Measurements from ENCODE around the gene FOXJ1.

FOXJ1 gene

DNA sequence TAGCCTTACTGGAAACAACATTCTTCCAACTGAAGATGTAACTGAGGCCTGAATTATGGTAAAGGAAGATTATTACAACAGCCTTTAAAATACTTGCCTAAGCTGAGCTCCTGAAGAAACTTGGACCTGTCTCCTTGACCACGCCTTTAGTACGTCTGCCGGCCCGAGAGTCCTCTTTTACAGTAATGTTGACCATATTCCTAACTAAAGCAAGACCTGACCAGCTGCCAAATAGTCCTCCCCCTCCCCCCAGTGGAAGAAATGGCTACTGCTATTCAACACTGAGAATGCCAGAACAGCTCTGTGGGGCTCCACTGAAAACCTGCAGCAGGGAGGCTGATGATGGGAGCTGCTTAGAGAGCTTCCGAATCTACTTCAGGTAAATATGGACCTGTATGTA, 12.6 kb upstream of the FOXJ1 start:
- TF ChIP-seq POLR2A (IDR thresholded peaks at IDR 0.05; ENCODE audit: low read length): no peak
- TF ChIP-seq GATA1 (IDR thresholded peaks at IDR 0.05; ENCODE audit: low read depth, low read length): no peak
- no peak for DNase-seq

DNA sequence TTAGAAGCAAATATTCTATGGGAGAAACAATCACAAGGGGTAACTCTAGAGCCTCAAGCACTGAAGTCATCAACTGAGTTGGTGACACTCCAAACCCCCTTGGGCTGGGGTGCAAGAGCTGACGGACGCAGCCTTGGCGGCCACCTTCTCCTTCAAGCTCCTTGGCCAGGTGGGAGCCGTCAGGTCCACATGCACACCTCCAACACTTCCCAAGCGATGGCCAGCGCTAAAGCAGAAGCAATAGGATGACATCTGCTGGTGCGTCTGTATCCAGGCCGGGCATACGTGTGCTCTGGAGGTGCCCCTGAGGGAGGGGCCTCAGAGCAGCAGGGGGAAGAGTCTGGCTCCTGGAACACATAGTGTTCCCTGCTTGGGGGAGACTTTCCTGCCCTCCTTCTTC, 12.2 kb upstream of the FOXJ1 start:
- DNase-seq: no peak
- TF ChIP-seq GATA1 (IDR thresholded peaks at IDR 0.05; ENCODE audit: low read depth, low read length): no peak
- TF ChIP-seq POLR2A (IDR thresholded peaks at IDR 0.05; ENCODE audit: low read length): no peak

DNA sequence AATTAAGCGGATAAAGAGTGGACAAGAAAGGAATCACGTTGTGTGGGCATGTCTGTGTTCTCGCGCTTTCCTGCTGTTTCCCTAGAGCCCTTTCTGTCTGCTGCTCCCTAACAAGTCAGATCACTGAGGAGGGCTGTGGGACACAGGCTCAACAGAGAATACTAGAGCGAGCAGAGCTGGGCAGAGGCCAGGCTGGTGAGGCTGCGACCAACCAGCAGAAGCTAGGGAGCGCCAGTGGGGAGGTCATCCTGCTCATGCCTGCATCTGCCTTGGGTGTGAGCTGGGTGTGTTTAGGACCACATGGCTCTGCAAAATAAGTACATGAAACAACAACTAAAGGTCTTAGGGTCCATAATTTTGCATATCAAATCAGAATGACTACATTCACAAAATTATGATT, 11.5 kb upstream of the FOXJ1 start:
- TF ChIP-seq GATA1 (IDR thresholded peaks at IDR 0.05; ENCODE audit: low read depth, low read length) (no peak), POLR2A (IDR thresholded peaks at IDR 0.05; ENCODE audit: low read length) (no peak)
- DNase-seq: no peak

DNA sequence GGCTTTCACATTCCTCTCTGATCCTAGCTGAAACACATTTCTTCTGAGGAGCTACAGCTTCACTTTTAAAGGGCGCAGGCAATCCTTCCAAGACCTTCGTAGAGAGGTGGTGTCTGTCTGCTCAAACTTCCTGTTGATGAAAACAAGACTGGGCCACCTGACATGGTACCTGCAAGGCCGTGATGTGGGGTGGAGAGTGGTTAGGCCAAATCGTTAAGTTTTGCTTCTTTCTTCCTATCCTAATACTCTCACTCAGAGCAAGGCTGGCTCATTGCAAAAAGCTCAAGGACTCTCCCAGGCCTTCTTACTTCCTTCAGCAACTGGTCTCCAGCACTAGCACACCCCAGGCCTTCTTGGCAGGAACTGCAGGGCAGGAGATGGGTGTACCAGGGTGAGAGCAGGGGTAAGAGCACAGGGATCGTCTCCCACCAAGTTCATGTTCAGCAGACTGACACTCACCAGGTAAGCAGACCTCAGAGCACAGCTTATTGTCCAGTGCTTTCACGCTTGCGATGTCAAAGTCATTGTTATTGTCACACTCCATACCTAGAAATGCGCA, 10.9 kb upstream of the FOXJ1 start:
- TF ChIP-seq POLR2A (IDR thresholded peaks at IDR 0.05; ENCODE audit: low read length): no peak
- no peak for TF ChIP-seq GATA1 (IDR thresholded peaks at IDR 0.05; ENCODE audit: low read depth, low read length)
- no peak for DNase-seq

DNA sequence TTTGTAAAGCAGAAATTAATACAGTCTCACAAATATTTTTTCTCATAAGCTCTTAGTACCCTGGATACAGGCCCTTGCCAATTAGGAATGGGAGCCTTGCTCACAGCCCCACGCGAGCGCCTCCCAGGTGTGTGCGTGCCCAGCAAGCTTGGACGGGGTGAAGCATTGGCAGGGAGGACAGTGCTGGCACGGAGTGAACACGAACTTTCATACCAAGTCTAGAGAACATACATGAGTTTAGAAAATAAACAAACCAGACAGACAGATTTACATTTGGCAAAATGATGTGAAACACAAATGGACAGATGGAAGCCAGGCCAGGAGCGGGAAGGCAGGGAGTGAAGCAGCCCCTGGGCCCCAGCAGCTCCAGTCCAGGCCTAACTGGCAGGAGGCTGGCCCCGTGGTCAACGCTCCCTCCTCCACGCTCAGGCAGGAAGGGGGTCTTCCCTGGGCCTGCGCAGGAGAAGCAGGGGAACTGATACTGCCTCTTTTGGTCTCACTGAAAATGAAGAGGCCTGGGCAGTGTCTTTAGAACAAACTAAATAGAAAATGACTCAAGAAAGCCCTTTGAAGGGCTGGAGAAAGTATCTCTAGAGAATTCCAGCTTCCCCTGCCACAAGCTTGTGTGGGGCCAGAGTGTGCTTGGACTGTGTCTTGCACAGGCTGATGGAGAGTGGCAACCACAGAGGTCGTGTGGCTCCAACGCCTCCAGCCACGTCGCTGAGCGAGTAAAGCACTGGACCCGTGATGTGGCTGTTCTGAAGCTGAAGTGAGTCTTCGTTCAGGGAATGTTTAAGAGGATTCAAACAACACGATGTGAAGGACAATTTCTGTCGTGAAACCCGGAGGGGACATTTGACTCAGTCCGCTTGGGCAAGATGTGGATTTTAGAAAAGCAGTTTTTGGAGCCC, 9.9 kb upstream of the FOXJ1 start:
- TF ChIP-seq GATA1 (IDR thresholded peaks at IDR 0.05; ENCODE audit: low read depth, low read length): no peak
- no peak for TF ChIP-seq POLR2A (IDR thresholded peaks at IDR 0.05; ENCODE audit: low read length)
- no peak for DNase-seq

DNA sequence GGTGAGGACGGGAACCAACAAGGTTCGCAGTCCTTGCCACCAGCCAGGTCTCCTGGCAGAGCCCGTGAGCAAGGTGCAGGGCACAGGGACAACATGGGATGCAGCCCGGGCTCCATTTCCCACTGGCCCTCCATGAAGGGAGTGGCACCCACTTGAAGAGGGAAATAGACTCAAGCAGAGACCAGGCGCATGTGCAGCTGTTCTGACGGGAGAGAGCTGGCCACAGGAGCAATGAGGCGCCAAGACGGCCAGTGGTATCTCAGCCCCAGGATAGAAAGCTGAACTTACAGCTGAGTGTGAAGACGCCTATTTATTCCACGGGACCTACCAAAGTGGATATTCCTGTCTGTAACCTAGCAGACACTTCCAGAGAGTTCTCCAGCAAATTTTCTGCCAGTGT, 8.2 kb upstream of the FOXJ1 start:
- DNase-seq: no peak
- TF ChIP-seq GATA1 (IDR thresholded peaks at IDR 0.05; ENCODE audit: low read depth, low read length) (no peak), POLR2A (IDR thresholded peaks at IDR 0.05; ENCODE audit: low read length) (no peak)

DNA sequence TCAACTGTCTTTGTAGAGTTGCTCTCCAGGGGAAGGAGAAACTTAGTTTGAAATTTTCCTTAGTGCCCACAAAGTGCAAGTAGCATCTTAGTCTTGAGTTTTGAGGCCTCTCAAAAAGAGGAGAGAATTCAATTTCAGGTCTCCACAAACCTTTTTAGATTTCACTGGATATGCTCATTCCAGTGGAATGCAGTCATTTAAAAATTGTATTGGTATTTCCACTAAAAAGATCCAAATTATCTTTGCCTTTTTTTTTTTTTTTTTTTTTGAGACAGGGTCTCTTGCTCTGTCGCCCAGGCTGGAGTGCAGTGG, 6.9 kb upstream of the FOXJ1 start:
- DNase-seq: no peak
- TF ChIP-seq POLR2A (IDR thresholded peaks at IDR 0.05; ENCODE audit: low read length) (no peak), GATA1 (IDR thresholded peaks at IDR 0.05; ENCODE audit: low read depth, low read length) (no peak)

DNA sequence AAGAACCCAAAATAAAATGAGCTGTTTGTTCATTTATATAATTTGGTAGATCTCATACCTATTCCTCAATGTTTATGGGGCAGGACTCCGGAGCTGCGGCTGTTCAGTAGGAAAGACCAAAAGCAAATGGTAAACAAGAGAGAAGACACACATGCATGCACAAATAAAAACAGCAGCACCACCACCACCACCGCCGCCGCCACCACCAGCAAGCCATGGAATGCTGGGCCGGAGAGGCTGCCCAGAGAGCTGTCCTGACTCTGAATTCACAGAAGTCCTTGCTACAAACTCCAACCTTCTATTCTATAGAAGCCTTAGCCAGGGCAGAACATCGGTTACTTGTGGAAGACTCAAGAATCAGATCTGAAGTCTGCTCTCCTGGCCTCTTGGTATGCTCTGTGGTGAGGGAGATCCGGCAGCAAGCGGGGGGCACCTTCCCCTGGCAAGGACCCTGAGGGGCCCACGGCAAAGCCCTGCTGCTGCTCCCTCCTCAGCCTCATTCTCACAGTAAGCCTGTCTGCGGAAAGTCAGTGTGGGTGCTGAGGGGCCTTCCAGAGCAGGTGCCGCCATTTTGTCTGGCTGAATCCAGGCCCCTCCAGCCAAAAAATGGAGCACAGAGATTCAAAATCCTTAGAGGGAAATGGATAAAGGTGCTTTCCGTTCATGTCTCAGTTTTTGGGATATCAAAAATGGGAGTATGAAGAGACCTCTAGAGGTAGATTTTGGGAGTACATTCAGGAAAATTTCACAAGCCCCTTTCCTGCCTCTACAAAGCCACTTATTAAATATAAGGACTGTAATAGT, 6.4 kb upstream of the FOXJ1 start:
- no peak for TF ChIP-seq GATA1 (IDR thresholded peaks at IDR 0.05; ENCODE audit: low read depth, low read length)
- no peak for TF ChIP-seq POLR2A (IDR thresholded peaks at IDR 0.05; ENCODE audit: low read length)
- no peak for DNase-seq

DNA sequence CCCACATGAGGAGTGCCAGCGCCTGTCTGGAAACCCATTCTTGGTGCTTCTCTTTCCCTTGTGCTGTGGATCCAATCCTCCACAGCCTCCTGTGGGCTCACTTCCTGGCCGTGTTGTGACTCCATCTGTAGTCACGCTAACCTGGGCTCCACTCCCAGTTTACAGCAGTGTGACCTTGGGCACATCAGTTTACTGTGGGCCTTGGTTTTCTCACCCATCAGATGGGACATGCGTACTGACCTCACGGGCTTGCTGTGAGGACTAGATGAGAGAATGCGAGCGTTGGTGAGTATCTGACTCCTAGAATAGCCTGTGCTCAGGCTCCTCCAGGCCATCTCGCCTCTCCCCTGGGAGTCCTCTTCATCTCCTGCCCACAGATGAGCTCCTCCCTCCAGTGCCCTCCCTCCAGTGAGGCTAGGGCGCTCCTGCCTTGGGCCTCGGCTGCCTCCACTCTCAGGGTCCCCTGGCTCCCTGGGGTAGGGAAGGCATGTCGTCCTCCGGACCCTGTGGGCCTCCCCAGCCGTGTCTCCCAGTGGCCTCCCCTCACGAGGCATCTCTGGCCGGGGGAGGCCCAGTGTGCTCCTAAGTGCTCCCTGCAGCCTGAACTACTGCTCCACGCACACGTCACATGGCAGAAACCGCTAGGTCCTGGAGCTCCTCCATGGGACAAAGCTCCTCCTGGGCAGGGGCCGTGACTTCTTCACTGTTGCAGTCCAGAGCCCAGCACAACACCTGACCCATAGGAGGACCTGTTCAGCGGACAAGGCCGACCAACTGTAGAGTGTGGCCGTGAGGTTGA, 5.2 kb upstream of the FOXJ1 start:
- TF ChIP-seq POLR2A (IDR thresholded peaks at IDR 0.05; ENCODE audit: low read length) (no peak), GATA1 (IDR thresholded peaks at IDR 0.05; ENCODE audit: low read depth, low read length) (no peak)
- DNase-seq: no peak

DNA sequence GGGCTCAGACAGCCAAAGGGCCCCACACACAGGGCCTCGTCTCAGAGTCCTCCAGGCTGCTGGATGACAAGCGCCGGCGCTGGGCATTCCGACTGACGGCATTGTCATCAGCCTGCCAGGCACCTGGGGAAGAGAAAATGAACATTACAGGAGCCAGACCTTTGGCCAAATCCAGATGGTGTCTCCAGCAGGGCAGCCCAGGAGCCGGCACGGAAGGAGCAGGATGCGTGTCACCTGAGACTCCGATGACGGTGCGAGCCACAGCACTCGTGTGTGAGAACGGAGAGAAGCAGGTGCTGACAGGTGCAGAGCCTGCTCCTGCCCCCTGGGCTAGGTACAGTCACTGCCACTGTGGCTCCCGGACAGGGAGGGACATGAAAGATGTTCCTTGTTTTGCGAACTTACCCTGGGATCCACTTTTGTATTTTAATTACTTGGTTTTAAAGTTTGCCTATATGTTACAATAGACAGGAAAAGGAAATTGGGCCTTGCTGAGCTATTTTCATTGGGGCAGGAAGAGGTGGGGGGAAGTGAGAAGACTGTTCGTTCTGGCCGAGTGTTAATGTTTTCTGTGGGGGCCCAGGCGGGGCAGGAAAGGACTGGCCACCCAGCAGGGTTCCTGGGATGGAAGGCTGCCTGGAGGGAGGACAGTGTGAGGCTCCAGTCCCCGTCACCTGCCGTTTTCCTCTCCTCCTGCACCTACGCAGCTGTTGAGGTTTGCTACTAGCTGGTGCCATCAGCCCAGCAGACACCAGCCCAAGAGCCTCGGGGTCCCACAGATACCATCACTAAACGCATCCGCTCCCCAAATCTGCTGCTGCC, 4.4 kb upstream of the FOXJ1 start:
- no peak for DNase-seq
- TF ChIP-seq POLR2A (IDR thresholded peaks at IDR 0.05; ENCODE audit: low read length) (no peak), GATA1 (IDR thresholded peaks at IDR 0.05; ENCODE audit: low read depth, low read length) (no peak)

DNA sequence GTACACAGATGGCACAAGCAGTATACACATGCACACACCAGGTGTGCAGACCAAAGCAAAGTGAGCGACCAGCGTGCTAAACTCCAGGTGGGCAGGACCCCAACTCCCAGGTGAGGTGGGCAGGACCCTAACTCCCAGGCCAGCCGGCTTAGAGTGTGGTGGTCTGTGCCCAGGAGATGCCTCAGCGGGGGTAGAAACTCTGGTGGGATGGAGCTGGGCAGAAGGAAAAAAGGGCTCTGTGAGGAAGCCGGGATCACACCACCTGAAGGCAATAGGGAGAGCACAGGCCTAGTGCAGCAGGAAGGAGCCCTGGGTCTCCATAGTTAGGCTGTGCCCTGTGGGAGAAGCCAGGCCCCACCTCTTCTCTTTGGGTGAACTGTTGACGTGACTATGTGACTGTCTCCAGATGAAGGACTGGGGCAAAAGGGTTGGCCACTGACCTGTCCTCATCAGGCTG, 1.6 kb upstream of the FOXJ1 start:
- no peak for DNase-seq
- TF ChIP-seq POLR2A (IDR thresholded peaks at IDR 0.05; ENCODE audit: low read length): no peak
- TF ChIP-seq GATA1 (IDR thresholded peaks at IDR 0.05; ENCODE audit: low read depth, low read length): no peak

DNA sequence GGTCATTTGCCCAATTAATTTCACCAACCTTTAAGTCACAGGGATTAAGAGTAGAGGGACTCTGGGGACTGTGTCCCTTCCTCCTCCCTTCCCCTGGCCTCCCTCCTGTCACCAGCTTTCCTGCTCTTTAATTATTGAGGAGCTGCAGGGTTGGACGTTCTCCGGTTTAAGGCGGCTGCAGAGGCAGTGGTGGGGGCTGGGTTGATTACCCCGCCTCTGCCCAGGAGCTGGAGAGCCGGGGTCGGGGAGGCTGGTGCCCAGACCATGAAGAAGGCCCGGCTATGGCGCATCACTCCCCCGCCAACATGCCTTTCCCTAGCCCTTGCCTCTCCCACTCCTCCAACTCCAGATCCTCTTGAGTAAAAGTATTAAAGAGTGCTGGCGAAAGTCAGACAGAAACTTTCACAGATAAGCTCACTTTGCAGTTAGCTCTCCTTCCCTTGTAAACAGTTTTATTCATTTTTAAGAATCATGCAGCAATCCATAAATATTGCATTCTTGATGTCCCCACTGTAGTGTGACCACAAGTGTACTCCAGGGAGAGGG, 1.1 kb upstream of the FOXJ1 start:
- TF ChIP-seq GATA1 (IDR thresholded peaks at IDR 0.05; ENCODE audit: low read depth, low read length) (no peak), POLR2A (IDR thresholded peaks at IDR 0.05; ENCODE audit: low read length) (no peak)
- no peak for DNase-seq
